Loucy (cell line): ENCODE results near the gene PAX1.

ENCODE experiments used
- H2AFZ ChIP-seq: fragments of 200-600 bp; sonication (generic); 2 replicates; pipeline ENCODE4 v1.6.0; 2016; ENCODE audit warnings: antibody characterized with exemption, mild to moderate bottlenecking, low read length, moderate library complexity
- H3F3A ChIP-seq: fragments of 200-600 bp; 2 replicates; pipeline ENCODE4 v1.6.0; 2016; ENCODE audit warnings: antibody characterized with exemption, low read depth, mild to moderate bottlenecking
- H3K27me3 ChIP-seq: fragments of 200-600 bp; sonication (generic); 2 replicates; pipeline ENCODE4 v1.6.1; 2014; ENCODE audit warnings: low read length, mild to moderate bottlenecking; ENCODE audit not compliant: insufficient read depth, poor library complexity, severe bottlenecking
- H3K36me3 ChIP-seq: fragments of 200-600 bp; sonication (generic); 2 replicates; pipeline ENCODE4 v1.6.1; 2016; ENCODE audit warnings: low read length; ENCODE audit not compliant: insufficient read depth
- H3K4me1 ChIP-seq: fragments of 200-600 bp; sonication (generic); 2 replicates; pipeline ENCODE4 v1.5.1; 2014; ENCODE audit warnings: low read length, mild to moderate bottlenecking; ENCODE audit not compliant: insufficient read depth, poor library complexity, severe bottlenecking
- H3K4me2 ChIP-seq: fragments of 200-600 bp; sonication (generic); 2 replicates; pipeline ENCODE4 v1.6.0; 2014; ENCODE audit warnings: antibody characterized with exemption, low read length, low read depth, mild to moderate bottlenecking; ENCODE audit not compliant: poor library complexity, severe bottlenecking
- H3K4me3 ChIP-seq: fragments of 200-600 bp; sonication (generic); 2 replicates; pipeline ENCODE4 v1.5.1; 2014; ENCODE audit warnings: low read length, mild to moderate bottlenecking, mixed read lengths; ENCODE audit not compliant: poor library complexity, severe bottlenecking
- H3K79me2 ChIP-seq: fragments of 200-600 bp; sonication (generic); 2 replicates; pipeline ENCODE4 v1.6.1; 2014; ENCODE audit warnings: low read length; ENCODE audit not compliant: insufficient read depth
- H3K9ac ChIP-seq: fragments of 200-600 bp; sonication (generic); 2 replicates; pipeline ENCODE4 v1.6.0; 2014; ENCODE audit warnings: mild to moderate bottlenecking, low read depth, low read length, moderate library complexity; ENCODE audit not compliant: poor library complexity, severe bottlenecking
- H3K9me2 ChIP-seq: fragments of 200-600 bp; sonication (generic); replicated peaks from 2 replicates; pipeline ENCODE4 v1.6.1; 2016; ENCODE audit warnings: low read depth, low read length, mixed read lengths
- H3K9me3 ChIP-seq: fragments of 200-600 bp; sonication (generic); 2 replicates; pipeline ENCODE4 v1.6.1; 2014; ENCODE audit warnings: mild to moderate bottlenecking, antibody characterized with exemption, low read length, low read depth; ENCODE audit not compliant: insufficient read depth
- H4K20me1 ChIP-seq: fragments of 200-600 bp; sonication (generic); 2 replicates; pipeline ENCODE4 v1.6.0; 2014; ENCODE audit warnings: antibody characterized with exemption, low read length, mild to moderate bottlenecking; ENCODE audit not compliant: insufficient read depth, poor library complexity, severe bottlenecking
- CTCF ChIP-seq: fragments of 200-600 bp; sonication (generic); conservative IDR thresholded peaks from 2 replicates; pipeline ENCODE4 v1.5.1; 2014; ENCODE audit warnings: mild to moderate bottlenecking, antibody characterized with exemption, low read length
- EZH2phosphoT487 ChIP-seq: fragments of 200-600 bp; IDR thresholded peaks from 2 replicates; pipeline ENCODE4 v1.6.1; 2018; ENCODE audit warnings: antibody characterized with exemption, mild to moderate bottlenecking, moderate library complexity, borderline replicate concordance

Gene PAX1

DNA sequence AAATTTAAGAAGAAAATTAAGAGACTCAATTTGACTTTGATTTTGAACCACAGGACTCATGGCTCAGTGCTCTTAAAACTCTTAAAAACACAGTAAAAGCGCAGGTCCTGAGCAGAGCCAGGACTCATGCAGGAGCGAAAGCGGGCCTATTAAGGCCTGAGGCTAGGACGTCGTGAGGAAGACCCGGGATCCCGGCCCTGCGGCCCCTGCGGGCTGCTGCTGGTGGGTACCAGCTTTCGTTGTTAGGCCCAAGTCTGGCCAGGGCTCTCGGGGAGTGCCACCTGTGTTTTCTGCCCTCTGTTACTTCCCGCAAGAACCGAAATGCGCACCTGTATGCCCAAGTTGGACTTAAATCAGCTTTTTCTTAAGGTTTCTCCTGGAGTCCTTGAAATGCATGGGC lies 3.4 kb upstream of the PAX1 start:
- Histone ChIP-seq H3K79me2 (no peaks in the 10 kb centered on the region), H4K20me1 (no peaks in the 10 kb centered on the region), H3K4me3 (no peak overlapping the region), H3K4me2 (no peak overlapping the region), H3K9ac (no peak overlapping the region), H2AFZ (no peak overlapping the region), H3F3A (no peaks in the 10 kb centered on the region), H3K36me3 (no peaks in the 10 kb centered on the region), H3K4me1 (peaks cover 3% of the 10 kb centered on the region), H3K27me3 (no peaks in the 10 kb centered on the region), H3K9me3 (no peaks in the 10 kb centered on the region), H3K9me2 (no peaks in the 10 kb centered on the region)
- TF ChIP-seq EZH2phosphoT487: no peak

- Histone ChIP-seq H3K9ac (no peak overlapping the region), H3K9me3 (no peaks in the 10 kb centered on the region)
Measured at GRCh38 chr20:21702553-21703470, 2.7 kb upstream of the PAX1 start.

DNA sequence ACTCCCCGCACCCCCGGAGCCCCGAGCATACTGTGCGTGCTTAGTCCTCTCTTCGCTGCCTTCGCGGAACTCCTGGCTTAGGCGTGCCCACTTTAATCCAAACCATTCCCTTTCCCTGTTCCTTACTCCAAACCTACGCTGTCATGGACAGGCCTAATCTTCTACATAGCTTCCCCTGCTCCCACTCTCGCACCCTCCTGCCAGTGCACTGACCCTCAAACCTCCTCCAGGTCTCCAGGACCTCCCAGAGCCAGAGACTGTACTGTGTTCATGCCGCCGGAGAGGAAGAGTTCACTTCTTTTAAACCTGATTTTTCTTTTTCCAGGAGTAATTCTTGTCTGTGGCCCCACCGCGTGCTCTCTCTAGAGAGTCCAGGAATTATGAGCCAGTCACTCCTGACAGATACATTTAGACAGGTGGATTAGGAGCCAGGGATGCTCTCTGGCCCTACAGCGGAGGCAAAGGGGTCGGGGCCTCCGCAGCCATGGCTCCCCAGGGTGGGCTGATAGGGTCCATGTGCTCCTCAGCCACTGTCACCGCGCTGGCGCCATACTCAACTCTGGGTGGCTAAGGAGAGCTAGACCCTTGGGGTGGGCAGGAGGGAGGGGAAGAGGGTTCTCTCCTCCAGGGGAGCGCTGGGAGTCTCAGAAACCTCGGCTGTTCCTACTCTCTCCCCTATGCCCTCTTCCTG lies 1.6 kb upstream of the PAX1 start:
- Histone ChIP-seq H3K4me2 (no peak overlapping the region), H3K4me3 (no peak overlapping the region), H3K79me2 (no peaks in the 10 kb centered on the region), H4K20me1 (no peaks in the 10 kb centered on the region), H3K9ac (no peak overlapping the region), H3F3A (no peaks in the 10 kb centered on the region), H3K9me2 (no peaks in the 10 kb centered on the region), H3K27me3 (no peaks in the 10 kb centered on the region), H3K4me1 (no peaks in the 10 kb centered on the region), H2AFZ (no peak overlapping the region), H3K36me3 (no peaks in the 10 kb centered on the region), H3K9me3 (no peaks in the 10 kb centered on the region)
- no peak for TF ChIP-seq EZH2phosphoT487
- TF ChIP-seq CTCF: no peak

More at GRCh38 chr20:21702553-21703470, 2.7 kb upstream of the PAX1 start:
- Histone ChIP-seq H3K4me2 (no peak overlapping the region), H3K79me2 (no peaks in the 10 kb centered on the region), H3K4me1 (no peaks in the 10 kb centered on the region), H4K20me1 (no peaks in the 10 kb centered on the region), H3K27me3 (no peaks in the 10 kb centered on the region), H3K4me3 (no peak overlapping the region), H3K9me2 (no peaks in the 10 kb centered on the region), H3F3A (no peaks in the 10 kb centered on the region), H2AFZ (no peak overlapping the region), H3K36me3 (no peaks in the 10 kb centered on the region)
- TF ChIP-seq CTCF (no peak), EZH2phosphoT487 (no peak)
